Parathyroid adenoma (tissue), 2 donors: ENCODE data around the gene NHERF1.

ENCODE experiments used
- H2AFZ ChIP-seq: fragments of 300-600 bp; sonication (generic); one replicate; pipeline ENCODE4 v1.7.0; 2017; ENCODE audit warnings: antibody characterized with exemption, mild to moderate bottlenecking
- H3K27ac ChIP-seq: fragments of 300-600 bp; sonication (generic); one replicate; pipeline ENCODE4 v1.7.0; 2017
- H3K27me3 ChIP-seq: fragments of 300-600 bp; sonication (generic); one replicate; pipeline ENCODE4 v1.7.0; 2017; ENCODE audit warnings: low read length; ENCODE audit not compliant: control insufficient read depth, insufficient read depth
- H3K36me3 ChIP-seq: fragments of 300-600 bp; sonication (generic); one replicate; pipeline ENCODE4 v1.7.0; 2017; ENCODE audit warnings: low read length; ENCODE audit not compliant: control insufficient read depth, insufficient read depth
- H3K4me1 ChIP-seq: fragments of 300-600 bp; sonication (generic); one replicate; pipeline ENCODE4 v1.7.0; 2017; ENCODE audit warnings: control low read depth
- H3K4me2 ChIP-seq: fragments of 300-600 bp; sonication (generic); one replicate; pipeline ENCODE4 v1.7.0; 2017; ENCODE audit warnings: low read length
- H3K4me3 ChIP-seq: fragments of 300-600 bp; sonication (generic); one replicate; pipeline ENCODE4 v1.7.0; 2017; ENCODE audit warnings: low read depth, low read length
- H3K79me2 ChIP-seq: fragments of 300-600 bp; sonication (generic); one replicate; pipeline ENCODE4 v1.7.0; 2017; ENCODE audit warnings: control low read depth
- H3K9ac ChIP-seq: fragments of 300-600 bp; sonication (generic); one replicate; pipeline ENCODE4 v1.7.0; 2017; ENCODE audit warnings: mild to moderate bottlenecking
- H3K9me3 ChIP-seq: fragments of 300-600 bp; sonication (generic); one replicate; pipeline ENCODE4 v1.7.0; 2017; ENCODE audit warnings: low read length; ENCODE audit not compliant: control insufficient read depth
- CTCF ChIP-seq: fragments of 300-600 bp; sonication (generic); IDR thresholded peaks from one replicate; pipeline ENCODE4 v1.7.0; 2017; ENCODE audit warnings: antibody characterized with exemption, mild to moderate bottlenecking
- donor health status: primary hyperparathyroidism.

Gene NHERF1

GRCh38 chr17:74779501-74779900 lies 31.1 kb downstream of the NHERF1 start:
- no peak overlapping the region for H3K4me2 ChIP-seq
- no peaks in the 10 kb centered on the region for H3K27me3 ChIP-seq
- no peak overlapping the region for H2AFZ ChIP-seq
- H3K4me3 ChIP-seq = no peak overlapping the region
- H3K79me2 ChIP-seq = peaks cover 18% of the 10 kb centered on the region
- H3K9ac ChIP-seq = no peak overlapping the region
- no peak for TF ChIP-seq CTCF
- H3K4me1 ChIP-seq = peaks cover 9% of the 10 kb centered on the region
- no peak overlapping the region for H3K27ac ChIP-seq
- no peaks in the 10 kb centered on the region for H3K36me3 ChIP-seq
- H3K9me3 ChIP-seq = no peaks in the 10 kb centered on the region

DNA sequence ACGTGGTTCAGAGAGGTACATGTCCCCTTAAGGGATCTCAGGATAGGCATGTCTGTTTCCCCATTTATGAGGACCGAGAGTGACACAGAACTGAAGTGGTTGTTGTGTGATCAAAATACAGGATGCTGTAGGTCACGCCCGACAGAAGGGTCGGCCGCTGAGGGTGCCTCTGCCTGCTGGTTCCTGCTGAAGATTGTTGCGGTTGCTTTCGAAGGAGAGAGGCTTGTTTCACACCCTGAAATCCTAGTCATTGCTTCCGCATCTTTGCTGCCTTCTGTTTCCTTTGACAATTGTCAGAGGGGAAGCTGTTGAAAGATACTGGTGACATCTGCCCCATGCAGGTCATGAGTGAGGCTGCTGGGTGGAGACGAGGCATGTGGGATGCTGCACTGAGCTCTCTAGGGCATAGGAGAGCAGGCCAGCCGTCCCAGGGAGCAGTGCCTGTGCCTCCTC lies 31.5 kb downstream of the NHERF1 start:
- Histone ChIP-seq H3K9me3 (no peaks in the 10 kb centered on the region), H3K4me2 (no peak overlapping the region), H3K79me2 (peaks cover 18% of the 10 kb centered on the region), H3K4me3 (no peak overlapping the region), H3K4me1 (peaks cover 9% of the 10 kb centered on the region), H3K27me3 (no peaks in the 10 kb centered on the region), H3K9ac (no peak overlapping the region), H3K36me3 (no peaks in the 10 kb centered on the region), H3K27ac (no peak overlapping the region), H2AFZ (no peak overlapping the region)
- no peak for TF ChIP-seq CTCF

DNA sequence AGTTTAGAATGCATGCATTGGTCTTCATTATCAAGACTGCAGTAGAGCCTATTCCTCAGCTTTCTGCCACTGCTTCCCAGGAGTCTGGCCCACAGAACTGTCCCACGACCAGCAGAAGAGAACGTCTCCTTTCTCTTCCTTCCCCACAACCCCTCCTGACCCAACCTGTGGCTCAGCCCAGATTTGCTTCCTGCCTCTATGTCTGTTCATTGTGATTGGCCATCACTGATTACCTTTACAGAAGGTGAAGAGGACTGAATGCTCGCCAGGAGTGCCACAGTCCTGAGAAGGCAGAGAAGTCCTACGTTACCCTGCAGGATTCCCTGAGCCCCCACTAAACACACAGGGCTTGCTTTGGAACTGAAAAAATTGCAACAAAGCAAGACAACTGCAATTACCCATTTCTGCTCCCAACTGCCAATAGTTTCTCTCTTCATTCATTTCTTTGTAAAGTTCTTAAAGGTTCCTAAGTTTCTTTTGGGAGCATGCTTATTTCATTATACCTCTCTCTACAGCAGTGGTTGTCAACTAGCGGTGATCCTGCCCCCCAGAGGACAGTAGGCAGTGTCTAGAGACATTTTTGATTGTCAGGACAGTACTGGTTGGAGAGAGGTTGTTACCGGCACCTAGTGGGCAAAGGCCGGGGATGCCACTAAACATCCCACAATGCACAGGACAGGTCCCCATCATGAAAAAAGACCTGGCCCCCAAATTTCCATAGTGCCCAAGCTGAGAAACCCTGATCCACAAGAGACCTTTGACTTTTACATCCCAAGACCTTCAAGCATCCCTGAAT lies 32.2 kb downstream of the NHERF1 start:
- Histone ChIP-seq H3K79me2 (peaks cover 14% of the 10 kb centered on the region), H3K4me1 (peaks cover 6% of the 10 kb centered on the region), H3K27ac (no peak overlapping the region), H3K36me3 (no peaks in the 10 kb centered on the region), H3K27me3 (no peaks in the 10 kb centered on the region), H3K4me3 (no peak overlapping the region), H3K9ac (no peak overlapping the region), H2AFZ (no peak overlapping the region), H3K4me2 (no peak overlapping the region), H3K9me3 (no peaks in the 10 kb centered on the region)
- no peak for TF ChIP-seq CTCF

GRCh38 chr17:74782571-74782970 lies 34.1 kb downstream of the NHERF1 start:
- no peak for TF ChIP-seq CTCF
- Histone ChIP-seq H3K4me1 (no peaks in the 10 kb centered on the region), H3K27me3 (no peaks in the 10 kb centered on the region), H3K36me3 (no peaks in the 10 kb centered on the region), H3K9ac (no peak overlapping the region), H3K4me2 (no peak overlapping the region), H3K27ac (no peak overlapping the region), H3K4me3 (no peak overlapping the region), H3K9me3 (no peaks in the 10 kb centered on the region), H3K79me2 (peaks cover 8% of the 10 kb centered on the region), H2AFZ (no peak overlapping the region)
